HG03097 (cell line): Measurements from ENCODE around the gene SAMD8.
"Not testable (repeated sequence)": the region's sequence is repeated elsewhere in the genome, so short reads cannot be mapped to it uniquely, and the experiment has no call there.

ENCODE experiments used
- ATAC-seq: cut with Tn5 transposase; IDR thresholded peaks from one replicate; pipeline ENCODE4 v1.9.1; 2021; ENCODE audit not compliant: unreplicated experiment, low FRiP score

Gene SAMD8

GRCh38 chr10:75106891-75107290, 4.6 kb upstream of the SAMD8 start:
- not testable (repeated sequence) for ATAC-seq

- no peak for ATAC-seq
These were observed 3.4 kb upstream of the SAMD8 start for GRCh38 chr10:75107756-75108683.

- ATAC-seq = no peak
These were observed 2.6 kb upstream of the SAMD8 start for GRCh38 chr10:75108684-75109458.

- no peak for ATAC-seq
These were observed 2.0 kb upstream of the SAMD8 start for GRCh38 chr10:75109459-75109778.

DNA sequence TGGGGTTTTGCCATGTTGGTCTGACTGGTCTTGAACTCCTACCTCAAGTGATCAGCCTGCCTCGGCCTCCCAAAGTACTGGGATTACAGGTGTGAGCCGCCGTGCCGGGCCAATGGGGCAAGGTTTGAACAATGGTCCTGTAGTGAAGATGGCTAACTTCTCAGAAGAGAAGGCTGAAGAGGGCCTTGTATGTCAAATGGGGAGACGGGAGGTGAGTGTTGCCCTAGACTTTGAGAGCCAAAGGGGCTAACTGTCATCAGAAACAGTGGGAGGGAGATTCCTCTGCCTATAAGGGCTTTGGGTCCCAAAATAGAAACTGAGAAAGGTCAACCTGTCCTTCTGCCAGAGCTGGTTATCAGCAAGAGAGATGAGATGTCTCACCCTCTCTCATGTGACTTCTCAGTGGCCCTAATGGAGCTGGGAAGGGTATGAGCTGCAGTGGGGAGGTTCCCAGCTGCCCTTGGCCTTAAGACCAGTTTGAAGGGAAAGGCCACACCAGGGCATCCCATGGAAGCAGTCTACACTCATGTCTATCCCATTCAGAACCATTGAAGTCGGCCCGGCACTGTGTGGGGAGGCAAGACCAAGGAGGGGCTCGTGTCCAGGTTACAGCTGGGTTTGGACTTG, 1.3 kb upstream of the SAMD8 start:
- ATAC-seq = no peak

DNA sequence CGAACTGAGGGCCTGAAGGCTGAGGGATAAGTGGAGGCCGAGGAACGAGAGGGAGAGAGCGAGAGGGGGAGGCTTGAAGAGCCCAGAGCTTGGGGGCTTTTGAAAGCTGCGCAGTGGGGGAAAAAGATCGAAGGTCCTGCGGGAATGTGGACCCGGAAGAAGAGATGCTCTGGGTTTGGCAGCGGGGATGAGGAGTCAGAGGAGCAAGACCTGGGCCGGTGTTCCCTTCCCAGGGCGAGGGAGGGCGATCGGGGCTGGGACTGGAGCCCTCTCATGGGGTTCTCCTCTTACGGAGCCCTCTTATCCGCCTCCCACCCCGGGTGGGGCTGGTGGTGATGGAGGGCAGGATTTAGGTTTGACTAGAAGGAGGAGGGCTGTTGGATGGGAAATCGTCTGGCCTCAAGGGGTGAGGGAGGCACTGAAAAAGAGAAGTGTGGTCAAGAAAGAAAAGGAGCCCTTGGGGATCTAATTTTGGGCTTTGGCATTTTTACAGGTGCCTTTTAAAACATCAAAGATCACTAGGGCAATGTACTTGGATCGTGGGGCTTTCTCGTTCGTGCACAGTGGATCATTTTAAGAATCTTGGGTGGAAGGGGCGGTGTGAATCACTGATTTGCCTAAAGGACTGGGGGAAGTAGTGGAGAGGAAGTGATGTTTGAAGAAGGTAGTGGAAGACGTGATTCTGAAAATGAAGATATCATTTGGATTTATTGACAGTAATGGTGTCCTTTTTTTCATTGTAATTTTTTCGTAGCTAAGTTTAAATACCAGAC, 637 bp downstream of the SAMD8 start:
- peak; percentile 24 for ATAC-seq

DNA sequence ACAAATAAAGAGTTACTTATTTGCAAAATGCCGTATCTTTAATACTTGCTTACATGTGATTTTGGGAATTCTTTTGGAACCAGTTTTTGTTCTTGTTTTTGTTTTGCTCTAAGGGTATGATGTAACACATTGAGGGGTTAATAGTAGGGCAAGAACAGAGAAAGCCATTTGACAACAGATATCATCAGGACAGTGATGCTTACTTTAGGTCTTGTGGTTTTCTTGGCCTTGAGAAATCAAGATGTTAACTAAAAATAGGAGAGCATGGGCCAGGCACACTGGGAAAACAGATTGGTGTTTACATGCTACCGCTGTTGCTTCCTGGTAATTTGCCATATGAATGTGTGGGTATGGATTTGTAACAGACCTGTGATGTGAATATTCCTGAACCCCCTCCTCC, 3.7 kb downstream of the SAMD8 start:
- no peak for ATAC-seq

DNA sequence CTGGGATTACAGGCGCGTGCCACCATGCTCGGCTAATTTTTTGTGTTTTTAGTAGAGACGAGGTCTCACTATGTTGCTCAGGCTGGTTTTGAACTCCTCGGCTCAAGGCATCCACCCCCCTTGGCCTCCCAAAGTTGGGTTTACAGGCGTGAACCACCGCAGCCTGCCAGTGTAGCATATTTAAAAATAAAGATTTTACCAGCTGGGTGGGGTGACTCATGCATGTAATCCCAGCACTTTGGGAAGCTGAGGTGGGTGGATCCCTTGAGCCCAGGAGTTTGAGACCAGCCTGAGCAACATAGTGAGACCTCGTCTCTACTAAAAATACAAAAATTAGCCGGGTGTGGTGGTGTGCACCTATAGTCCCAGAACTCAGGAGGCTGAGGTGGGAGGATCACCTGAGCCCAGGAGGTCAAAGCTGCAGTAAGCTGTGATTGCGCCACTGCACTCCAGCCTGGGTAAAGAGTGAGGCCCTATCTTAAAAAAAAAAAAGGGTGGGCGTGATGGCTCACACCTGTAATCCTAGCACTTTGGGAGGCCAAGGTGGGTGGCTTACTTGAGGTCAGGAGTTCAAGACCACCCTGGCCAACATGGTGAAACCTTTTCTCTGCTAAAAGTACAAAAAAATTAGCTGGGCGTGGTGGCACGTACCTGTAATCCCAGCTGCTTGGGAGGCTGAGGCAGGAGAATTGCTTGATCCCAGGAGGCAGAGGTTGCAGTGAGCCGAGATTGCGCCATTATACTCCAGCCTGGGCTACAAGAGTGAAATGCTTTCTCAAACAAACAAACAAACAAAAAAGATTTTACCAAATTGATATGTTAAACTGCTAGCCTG, 5.7 kb downstream of the SAMD8 start:
- not testable (repeated sequence) for ATAC-seq

DNA sequence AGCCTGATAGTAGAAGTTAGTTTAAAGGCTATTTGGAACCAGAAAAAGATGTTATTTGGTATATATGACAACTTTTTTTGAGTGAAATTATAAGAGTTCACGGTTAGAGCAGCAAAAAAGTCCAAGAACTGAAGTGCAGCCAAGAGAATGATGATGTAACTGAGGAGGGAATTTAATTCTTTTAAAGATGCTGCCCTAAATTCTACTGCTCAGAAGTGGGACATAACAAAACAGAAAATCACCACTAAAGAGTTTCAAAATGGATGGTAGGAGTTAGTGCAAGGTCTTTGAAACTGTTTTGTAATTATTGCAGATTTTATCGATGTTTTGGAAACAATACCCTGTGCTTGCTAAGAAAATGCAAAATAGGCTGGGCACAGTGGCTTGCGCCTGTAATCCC, 6.5 kb downstream of the SAMD8 start:
- no peak for ATAC-seq

DNA sequence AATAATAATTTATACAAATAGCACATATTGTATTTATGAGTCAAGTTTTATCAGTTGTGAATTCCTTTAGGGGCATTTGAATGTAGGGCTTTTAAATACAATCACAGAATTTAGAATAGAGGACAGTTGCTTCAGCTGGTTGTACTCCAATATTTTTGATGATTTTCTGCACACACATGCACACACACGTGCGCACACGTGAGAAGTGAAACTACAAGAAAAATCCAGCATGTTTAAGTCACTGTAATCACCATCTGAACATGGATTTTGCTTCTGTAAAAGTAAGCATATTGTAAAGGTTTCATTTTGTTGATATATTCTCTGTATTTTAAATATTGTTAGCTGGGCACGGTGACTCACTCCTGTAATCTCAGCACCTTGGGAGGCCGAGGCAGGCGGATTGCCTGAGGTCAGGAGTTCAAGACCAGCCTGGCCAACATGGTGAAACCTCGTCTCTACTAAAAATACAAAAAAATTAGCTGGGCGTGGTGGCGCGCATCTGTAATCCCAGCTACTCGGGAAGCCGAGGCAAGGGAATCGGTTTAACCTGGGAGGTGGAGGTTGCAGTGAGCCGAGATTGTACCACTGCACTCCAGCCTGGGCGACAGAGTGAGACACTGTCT, 8.1 kb downstream of the SAMD8 start:
- not testable (repeated sequence) for ATAC-seq

DNA sequence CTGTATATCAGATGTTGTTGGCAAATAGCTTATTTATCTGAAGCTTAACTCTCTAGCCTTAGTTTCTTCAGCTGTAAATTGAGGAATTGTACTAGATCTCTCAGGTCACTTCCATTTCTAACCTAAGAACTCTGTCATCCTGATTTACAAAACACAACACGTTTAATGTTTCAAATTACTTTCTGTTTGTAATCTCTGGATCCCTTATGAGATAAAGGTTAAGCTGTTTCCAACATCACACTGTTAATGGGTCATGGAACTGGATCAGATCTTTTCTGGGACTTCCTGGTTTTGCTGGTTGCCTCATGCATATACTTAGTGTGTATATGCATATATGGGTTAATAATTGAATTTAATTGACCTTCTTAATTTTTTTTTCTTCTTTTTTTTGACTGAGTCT, 9.9 kb downstream of the SAMD8 start:
- ATAC-seq = no peak

DNA sequence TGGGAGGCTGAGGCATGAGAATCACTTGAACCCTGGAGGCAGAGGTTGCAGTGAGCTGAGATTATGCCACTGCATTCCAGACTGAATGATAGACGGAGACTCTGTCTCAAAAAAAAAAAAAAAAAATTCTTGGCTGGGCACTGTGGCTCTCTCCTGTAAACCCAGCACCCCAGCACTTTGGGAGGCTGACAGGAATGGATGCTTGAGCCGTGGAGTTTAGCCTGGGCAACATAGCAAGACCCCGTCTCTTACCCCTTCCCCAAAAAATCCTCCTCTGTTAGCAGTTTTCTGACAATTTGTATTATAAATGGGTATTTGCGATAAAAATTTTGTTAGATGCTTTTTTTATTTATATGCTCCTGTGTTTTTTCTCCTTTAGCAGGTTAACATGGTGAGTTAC, 11.0 kb downstream of the SAMD8 start:
- ATAC-seq = no peak

DNA sequence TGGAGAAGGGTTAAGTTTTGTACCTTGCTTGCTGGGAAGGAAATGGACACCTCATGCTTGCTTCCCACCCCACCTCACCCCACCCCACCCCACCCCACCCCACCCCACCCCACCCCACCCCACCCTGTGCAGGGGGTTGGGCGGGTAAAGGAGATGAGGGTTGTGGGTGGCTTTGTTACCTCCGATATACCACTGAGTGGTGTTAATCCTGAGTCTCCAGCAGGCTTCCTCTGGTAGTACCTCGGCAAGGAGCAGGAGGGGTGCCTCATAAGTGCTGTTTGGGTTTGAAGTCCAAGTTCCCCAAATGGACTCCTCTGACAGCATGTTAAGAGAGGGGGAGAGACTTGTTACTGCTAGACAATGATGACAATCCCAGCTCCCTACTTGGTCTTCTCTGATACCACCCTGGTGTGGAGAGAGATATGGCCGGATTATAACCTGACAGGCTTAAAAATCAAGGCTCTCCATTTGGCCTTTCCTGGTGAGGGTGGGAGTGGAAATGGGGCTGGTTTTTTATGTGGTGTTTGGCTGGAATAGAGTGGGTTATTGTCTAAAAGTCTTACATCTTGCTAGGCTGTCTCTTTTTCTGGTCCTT, 11.7 kb downstream of the SAMD8 start:
- no peak for ATAC-seq

GRCh38 chr10:75126277-75126676, 14.8 kb downstream of the SAMD8 start:
- ATAC-seq = no peak

DNA sequence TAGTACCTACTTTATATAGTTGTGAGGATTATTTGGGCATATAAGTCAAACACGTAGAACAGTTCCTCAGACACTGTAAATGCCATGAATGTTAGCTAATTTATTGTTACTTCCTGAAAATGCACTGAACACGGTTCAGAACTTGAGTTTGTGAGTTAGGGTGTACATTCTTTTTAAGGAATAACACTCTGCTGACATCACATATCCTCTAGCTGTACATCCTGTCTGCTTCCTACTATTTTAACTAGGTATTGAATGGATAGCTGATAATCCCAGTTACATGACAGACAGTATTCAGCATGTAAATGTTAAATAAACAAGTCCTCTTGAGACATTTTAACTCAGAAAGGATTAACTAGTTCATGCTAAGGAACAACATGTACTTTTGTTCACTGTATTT, 16.0 kb downstream of the SAMD8 start:
- ATAC-seq = no peak

- ATAC-seq = not testable (repeated sequence)
These were observed 17.5 kb downstream of the SAMD8 start for GRCh38 chr10:75128985-75129384.

DNA sequence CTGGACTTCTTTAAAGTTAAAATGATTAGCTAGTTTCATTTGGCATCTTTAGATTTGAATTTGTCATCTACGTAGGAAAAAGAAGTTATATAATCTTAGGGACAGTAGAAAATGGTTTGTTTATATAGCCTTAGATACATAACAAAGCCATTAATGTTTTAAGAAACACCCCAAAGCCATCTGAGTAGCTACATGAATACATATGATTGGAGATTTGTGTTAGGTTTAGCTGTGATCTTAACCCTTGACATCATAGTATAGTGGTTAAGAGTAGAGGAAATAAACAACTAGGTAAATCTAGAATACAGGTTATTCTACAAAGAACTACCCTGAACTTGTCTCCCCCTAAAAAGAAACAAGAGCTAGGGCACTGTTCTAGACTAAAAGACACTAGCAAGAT, 18.1 kb downstream of the SAMD8 start:
- ATAC-seq = no peak

DNA sequence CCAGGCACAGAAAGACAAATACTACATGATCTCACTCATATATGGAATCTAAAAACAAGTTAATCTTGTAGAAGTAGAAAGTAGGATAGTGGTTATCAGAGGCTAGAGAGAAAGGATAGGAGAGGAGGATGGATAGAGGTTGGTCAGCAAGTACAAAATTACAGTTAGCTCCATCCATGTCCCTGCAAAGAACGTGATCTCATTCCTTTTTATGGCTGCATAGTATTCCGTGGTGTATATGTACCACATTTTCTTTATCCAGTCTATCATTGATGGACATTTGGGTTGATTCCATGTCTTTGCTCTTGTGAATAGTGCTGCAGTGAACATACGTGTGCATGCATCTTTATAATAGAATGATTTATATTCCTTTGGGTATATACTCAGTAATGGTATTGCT, 22.2 kb downstream of the SAMD8 start:
- not testable (repeated sequence) for ATAC-seq

DNA sequence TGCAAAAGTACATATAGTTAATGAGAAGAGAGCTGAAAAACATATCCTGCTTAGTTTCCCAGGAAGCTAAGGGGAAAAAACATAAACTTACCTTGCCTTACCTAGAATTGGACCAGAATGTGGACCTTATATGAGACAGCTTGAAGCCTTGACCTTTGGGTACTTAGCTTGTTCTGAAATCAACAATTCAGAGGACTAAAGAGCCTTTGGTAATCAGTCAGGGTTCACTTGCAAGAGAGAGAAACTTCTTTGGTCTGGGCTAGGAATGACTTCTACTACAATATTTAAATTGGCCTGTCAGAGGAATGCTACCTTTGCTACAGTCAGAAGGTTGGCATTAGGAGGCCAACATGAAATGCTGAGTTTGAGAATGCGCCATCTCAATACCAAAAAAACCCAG, 24.9 kb downstream of the SAMD8 start:
- ATAC-seq = no peak
